SJSA1 (cell line): ENCODE results near the gene NAA60. TPM values are rescaled to one million over a fixed set of nuclear protein-coding genes. Genes with fewer than 3 reads are reported as not detected.
A peak's percentile ranks its signal among the peaks of the same experiment; 100 is the strongest.
"Not testable (repeated sequence)": the region's sequence is repeated elsewhere in the genome, so short reads cannot be mapped to it uniquely, and the experiment has no call there.

Source experiments
- DNase-seq, 2 experiments: peaks; one replicate each; pipeline ENCODE4 v3.0.0-alpha.2; 2015 to 2020; ENCODE audit warnings: low spot score in 2 of 2, low read depth in 1 of 2
- H3K27ac ChIP-seq: fragments of 250-450 bp; sonication (Bioruptor Pico); 2 replicates; pipeline ENCODE4 v1.5.1; 2020; ENCODE audit warnings: mild to moderate bottlenecking, moderate library complexity
- H3K27me3 ChIP-seq: fragments of 250-450 bp; sonication (Bioruptor Pico); replicated peaks from 2 replicates; pipeline ENCODE4 v1.5.1; 2020; ENCODE audit warnings: mild to moderate bottlenecking, moderate library complexity
- H3K36me3 ChIP-seq: fragments of 250-450 bp; sonication (Bioruptor Pico); 2 replicates; pipeline ENCODE4 v1.5.1; 2020; ENCODE audit warnings: mild to moderate bottlenecking
- H3K4me1 ChIP-seq: fragments of 250-450 bp; sonication (Bioruptor Pico); replicated peaks from 2 replicates; pipeline ENCODE4 v1.6.1; 2021; ENCODE audit warnings: mild to moderate bottlenecking
- H3K4me3 ChIP-seq: fragments of 250-450 bp; sonication (Bioruptor Pico); 2 replicates; pipeline ENCODE4 v1.5.1; 2020; ENCODE audit warnings: mild to moderate bottlenecking
- H3K9me3 ChIP-seq: fragments of 250-450 bp; sonication (Bioruptor Pico); replicated peaks from 2 replicates; pipeline ENCODE4 v1.5.1; 2020; ENCODE audit warnings: mild to moderate bottlenecking
- total RNA-seq: library from RNA; depleted of rRNA; stranded (reverse); fragments of >200 nt; shearing (Covaris generic); gene quantifications from 2 replicates; pipeline ENCODE4 v1.2.3, GENCODE V29; 2014

The NAA60 gene
- total RNA-seq, 1 experiment from 2014 or later, result 6.8 TPM

DNA sequence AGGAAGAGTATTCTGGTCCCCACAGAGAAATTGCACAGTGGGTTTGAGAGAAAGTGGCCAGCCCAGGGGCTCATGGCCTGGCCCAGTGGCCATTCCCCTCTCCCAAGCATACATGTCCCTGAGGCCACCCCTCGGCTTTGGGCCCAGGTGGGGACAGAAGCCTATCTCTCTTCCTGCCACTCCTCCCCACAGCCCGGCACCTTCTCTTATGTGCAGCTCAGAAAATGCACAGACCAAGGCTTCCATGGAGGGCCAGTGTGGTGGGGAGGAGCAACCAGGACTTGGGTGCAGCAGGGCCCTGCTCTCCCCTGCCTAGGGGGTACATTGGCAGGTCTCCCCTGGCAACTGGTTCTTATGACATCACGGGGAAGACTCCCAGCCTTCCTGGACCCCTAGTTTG is 51.7 kb downstream of the NAA60 start, which contains the start of gene C16orf90:
Gene C16orf90 (minus strand): TSS at position 314 of the 400 bp plus-strand sequence. CDS start 68 bp downstream, at position 246.
- no peak within 1 kb of the TSS for H3K4me3 ChIP-seq
- no peaks in the 10 kb centered on the region for H3K27me3 ChIP-seq
- no peaks in the 10 kb centered on the region for H3K4me1 ChIP-seq
- no peaks in the 10 kb centered on the region for H3K36me3 ChIP-seq
- H3K27ac ChIP-seq, result no peak within 1 kb of the TSS
- H3K9me3 ChIP-seq, result no peaks in the 10 kb centered on the region
- DNase-seq, result no peak

DNA sequence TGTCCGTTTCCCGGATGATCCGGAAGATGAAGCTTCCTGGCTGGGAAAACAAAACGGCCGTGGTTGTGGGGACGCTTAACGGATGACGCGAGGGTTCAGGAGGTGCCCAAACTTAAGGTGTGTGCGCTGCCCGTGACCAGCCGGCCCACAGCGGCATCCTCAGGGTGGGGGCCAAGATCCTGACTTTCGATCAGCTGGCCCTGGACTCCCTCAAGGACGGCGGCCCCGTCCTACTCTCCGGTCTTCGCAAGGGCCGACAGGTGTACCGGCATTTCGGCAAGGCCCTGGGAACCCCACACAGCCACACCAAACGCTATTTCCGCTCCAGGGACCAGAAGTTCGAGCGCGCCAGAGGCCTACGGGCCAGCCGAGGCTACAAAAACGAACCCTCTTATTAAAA is 52.9 kb downstream of the NAA60 start:
- DNase-seq, result no peak
- H3K27ac ChIP-seq, result no peak overlapping the region
- H3K4me1 ChIP-seq, result no peaks in the 10 kb centered on the region
- H3K4me3 ChIP-seq, result no peak overlapping the region
- H3K36me3 ChIP-seq, result no peaks in the 10 kb centered on the region
- H3K27me3 ChIP-seq, result no peaks in the 10 kb centered on the region
- no peaks in the 10 kb centered on the region for H3K9me3 ChIP-seq

DNA sequence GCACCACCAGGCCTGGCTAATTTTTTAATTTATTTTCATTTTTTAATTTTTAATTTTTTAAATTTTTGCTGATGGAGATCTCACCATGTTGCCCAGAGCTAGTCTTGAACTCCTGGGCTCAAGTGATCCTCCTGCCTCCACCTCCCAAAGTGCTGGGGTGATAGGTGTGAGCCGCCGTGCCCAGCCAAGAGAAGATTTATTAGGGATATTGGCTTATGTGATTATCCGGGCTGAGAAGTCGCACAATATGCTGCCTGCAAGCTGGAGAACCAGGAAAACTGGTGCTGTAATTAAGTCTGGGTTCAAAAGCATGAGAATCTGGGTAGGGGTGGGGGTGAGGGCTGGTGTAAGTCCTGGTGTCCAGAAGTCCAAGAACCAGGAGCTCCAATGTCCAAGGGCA is 54.3 kb downstream of the NAA60 start:
- H3K9me3 ChIP-seq, result no peaks in the 10 kb centered on the region
- H3K4me3 ChIP-seq, result no peak overlapping the region
- no peak overlapping the region for H3K27ac ChIP-seq
- DNase-seq, result no peak
- peaks cover 4% of the 10 kb centered on the region; the same call in 1 of the 2 replicates for H3K4me1 ChIP-seq
- no peaks in the 10 kb centered on the region for H3K36me3 ChIP-seq
- H3K27me3 ChIP-seq, result no peaks in the 10 kb centered on the region

DNA sequence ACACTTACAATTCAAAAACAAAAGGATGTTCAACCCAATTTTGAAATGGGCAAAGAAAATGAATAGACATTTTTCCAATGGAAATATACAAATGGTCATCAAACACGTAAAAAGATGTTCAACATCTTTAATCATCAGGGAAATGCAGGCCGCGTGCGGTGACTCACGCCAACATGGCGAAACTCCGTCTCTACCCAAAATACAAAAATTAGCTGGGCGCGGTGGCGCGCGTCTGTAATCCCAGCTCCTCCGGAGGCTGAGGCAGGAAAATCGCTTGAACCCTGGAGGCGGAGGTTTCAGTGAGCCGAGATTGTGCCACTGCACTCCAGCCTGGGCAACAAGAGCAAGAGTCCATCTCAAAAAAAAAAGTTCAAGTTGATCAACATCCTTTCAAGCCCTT is 55.5 kb downstream of the NAA60 start:
- no peak for DNase-seq
- H3K4me3 ChIP-seq, result no peak overlapping the region
- peaks cover 4% of the 10 kb centered on the region; the same call in 1 of the 2 replicates for H3K4me1 ChIP-seq
- H3K9me3 ChIP-seq, result no peaks in the 10 kb centered on the region
- no peak overlapping the region for H3K27ac ChIP-seq
- H3K36me3 ChIP-seq, result no peaks in the 10 kb centered on the region
- H3K27me3 ChIP-seq, result no peaks in the 10 kb centered on the region

DNA sequence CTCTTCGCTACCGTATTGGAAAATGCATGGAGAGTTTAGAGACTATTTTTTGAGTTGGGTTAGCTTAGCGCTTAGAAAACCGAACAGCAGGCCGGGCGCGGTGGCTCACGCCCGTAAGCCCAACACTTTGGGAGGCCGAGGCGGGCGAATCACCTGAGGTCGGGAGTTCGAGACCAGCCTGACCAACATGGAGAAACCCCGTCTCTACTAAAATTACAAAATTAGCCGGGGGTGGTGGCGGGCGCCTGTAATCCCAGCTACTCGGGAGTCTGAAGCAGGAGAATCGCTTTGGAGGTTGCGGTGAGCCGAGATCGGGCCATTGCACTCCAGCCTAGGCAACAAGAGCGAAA is 57.9 kb downstream of the NAA60 start:
- Histone ChIP-seq H3K4me3 (peak overlapping the region; percentile 61), H3K27ac (peak overlapping the region; percentile 31; the same call in 1 of the 2 replicates)
- not testable (repeated sequence) for H3K36me3 ChIP-seq, H3K9me3 ChIP-seq, H3K27me3 ChIP-seq, H3K4me1 ChIP-seq, DNase-seq

DNA sequence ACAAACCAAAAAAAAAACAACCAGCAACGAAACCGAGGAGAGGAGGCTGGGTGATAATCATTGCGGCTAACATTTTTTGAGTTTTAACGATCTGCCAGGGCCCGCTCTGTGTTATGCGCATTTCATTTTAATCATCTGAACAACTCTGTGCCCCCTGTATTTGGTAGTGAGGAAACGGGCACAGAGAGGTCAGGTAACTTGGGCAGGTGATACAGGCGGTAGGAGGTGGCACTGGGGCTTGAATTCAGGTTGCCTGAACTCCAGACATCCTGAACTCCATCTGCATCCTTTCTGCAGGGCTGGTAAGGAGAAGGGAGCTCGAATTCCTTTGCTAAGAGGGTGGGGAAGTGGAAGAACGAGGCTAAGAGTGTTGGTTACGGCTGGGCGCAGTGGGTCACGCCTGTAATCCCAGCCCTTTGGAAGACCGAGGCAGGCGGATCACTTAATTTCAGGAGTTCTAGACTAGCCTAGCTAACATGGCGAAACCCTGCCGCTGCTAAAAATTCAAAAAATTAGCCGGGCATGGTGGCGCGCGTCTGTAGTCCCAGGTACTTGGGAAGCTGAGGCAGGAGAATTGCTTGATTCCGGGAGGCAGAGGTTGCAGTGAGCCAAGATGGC is 58.4 kb downstream of the NAA60 start:
- H3K27ac ChIP-seq, result no peak overlapping the region
- no peaks in the 10 kb centered on the region for H3K9me3 ChIP-seq
- H3K4me1 ChIP-seq, result peaks cover 4% of the 10 kb centered on the region; the same call in 1 of the 2 replicates
- no peak for DNase-seq
- peak overlapping the region; percentile 61 for H3K4me3 ChIP-seq
- peaks cover 4% of the 10 kb centered on the region for H3K36me3 ChIP-seq
- no peaks in the 10 kb centered on the region for H3K27me3 ChIP-seq

DNA sequence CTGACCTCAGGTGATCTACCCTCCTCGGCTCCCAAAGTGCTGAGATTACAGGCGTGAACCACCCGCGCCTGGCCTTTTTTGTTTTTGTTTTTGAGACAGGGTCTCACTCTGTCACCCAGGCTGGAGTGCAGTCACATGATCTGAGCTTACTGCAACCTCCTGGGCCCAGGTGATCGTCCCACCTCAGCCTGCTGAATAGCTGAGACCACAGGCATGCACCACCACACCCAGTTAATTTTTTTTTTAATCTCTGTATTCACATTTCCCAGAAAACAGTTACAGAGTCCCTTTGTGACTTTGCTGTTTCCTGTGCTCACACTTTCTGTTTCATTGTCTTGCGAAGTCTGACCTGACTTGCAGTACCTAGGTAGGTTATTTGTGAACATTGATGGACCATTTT is 60.0 kb downstream of the NAA60 start:
- Histone ChIP-seq H3K36me3 (peaks cover 14% of the 10 kb centered on the region), H3K9me3 (no peaks in the 10 kb centered on the region), H3K4me1 (peaks cover 4% of the 10 kb centered on the region; the same call in 1 of the 2 replicates), H3K27ac (no peak overlapping the region), H3K4me3 (no peak overlapping the region), H3K27me3 (no peaks in the 10 kb centered on the region)
- DNase-seq, result no peak

DNA sequence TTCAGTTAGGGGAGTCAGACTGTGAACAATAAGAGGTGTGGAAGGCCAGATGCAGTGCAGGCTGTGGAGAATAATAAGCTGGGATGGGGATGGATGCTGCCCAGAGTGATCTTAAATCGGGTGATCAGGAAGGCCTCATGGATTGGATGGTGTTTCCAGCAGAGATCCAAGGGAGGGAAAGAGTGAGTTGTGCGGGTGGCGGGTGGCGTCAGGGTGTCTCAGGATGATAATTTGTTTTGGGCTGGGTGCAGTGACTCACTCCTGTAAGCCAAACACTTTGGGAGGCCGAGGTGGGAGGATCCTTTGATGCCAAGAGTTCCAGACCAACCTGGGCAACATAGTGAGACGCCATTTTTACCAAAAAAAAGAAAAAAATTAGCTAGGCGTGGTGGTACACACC is 65.3 kb downstream of the NAA60 start:
- H3K27me3 ChIP-seq, result no peaks in the 10 kb centered on the region
- H3K4me3 ChIP-seq, result no peak overlapping the region
- H3K9me3 ChIP-seq, result no peaks in the 10 kb centered on the region
- H3K27ac ChIP-seq, result no peak overlapping the region
- peaks cover 3% of the 10 kb centered on the region; the same call in 1 of the 2 replicates for H3K4me1 ChIP-seq
- no peak for DNase-seq
- H3K36me3 ChIP-seq, result peaks cover 23% of the 10 kb centered on the region

DNA sequence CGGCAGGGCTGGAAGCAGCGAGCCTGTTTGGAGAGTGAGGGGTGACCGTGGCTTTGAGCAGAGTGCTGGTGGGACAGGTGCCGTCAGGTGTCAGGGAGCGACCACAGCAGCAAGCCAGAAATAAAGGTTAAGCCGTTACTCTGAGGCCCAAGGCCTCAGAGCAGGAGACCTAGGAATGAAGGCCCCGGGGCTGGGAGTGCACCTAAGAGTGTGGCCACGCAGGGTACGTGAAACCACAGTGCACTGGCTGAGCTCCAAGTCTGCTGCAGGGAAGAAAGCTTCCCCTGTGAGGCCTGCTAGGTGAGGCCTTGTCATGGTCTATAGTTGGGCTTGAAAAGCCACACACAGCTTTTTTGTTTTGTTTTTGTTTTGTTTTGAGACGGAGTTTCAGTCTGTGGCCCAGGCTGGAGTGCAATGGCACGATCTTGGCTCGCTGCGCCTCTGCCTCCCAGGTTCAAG is 66.0 kb downstream of the NAA60 start:
- Histone ChIP-seq H3K27me3 (no peaks in the 10 kb centered on the region), H3K9me3 (no peaks in the 10 kb centered on the region), H3K4me3 (no peak overlapping the region), H3K36me3 (peaks cover 28% of the 10 kb centered on the region), H3K4me1 (peaks cover 7% of the 10 kb centered on the region; the same call in 1 of the 2 replicates), H3K27ac (no peak overlapping the region)
- DNase-seq, result no peak

DNA sequence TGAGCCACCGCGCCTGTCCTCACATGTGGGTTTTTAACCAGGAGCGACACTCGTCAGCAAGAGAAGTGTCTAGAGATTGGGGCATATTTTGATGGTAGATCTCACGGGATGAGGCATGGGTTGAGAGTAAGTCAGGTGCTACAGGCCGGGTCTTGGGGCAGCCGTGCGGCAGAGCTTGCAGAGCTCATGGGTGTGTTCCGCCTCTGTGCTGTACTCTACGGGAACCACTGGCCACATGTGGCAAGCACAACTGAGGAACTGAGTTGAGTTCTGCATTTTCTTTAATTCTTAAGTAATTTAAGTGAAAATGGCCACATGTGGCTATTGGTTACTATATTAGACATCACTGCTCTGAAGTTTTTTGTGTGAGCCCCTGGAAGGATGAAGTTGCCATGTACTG is 66.9 kb downstream of the NAA60 start:
- Histone ChIP-seq H3K9me3 (no peaks in the 10 kb centered on the region), H3K4me3 (no peak overlapping the region), H3K27me3 (no peaks in the 10 kb centered on the region), H3K4me1 (peaks cover 7% of the 10 kb centered on the region; the same call in 1 of the 2 replicates), H3K27ac (no peak overlapping the region), H3K36me3 (peaks cover 28% of the 10 kb centered on the region)
- DNase-seq, result no peak

DNA sequence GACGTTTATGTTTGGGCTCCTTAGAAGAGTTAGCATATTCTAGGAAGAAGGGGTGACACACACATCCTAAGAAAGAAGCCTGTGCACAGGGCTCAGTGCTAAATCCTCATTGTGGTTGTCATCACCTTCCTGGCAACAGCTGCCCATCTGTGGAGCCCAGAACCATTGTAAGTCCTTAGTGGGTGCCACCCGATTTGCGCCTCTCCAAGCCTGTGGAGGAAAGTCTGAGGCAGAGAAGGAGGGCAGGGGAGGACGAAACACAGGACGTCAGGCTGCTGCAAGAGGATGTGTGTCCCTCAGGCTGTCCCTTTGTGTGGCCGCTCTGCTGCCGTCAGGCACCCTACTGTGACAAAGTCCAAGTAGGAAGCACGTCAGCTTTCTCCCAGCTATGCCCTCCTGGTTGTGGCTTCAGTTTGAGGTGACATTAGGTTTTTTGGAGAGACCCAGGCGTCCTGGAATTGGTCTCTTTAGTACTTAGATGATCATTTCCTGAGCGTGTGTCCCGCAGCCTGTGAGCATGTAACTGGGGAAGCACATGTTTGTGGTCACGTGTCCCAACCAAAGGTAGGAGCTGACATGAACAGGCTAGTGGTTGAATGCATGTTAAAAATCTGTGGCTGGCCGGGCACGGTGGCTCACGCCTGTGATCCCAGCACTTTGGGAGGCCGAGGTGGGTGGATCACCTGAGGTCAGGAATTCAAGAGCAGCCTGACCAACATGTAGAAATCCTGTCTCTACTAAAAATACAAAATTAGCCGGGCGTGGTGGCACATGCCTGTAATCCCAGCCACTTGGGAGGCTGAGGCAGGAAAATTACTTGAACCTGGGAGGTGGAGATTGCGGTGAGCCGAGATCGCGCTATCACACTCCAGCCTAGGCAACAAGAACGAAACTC is 68.1 kb downstream of the NAA60 start:
- Histone ChIP-seq H3K4me3 (no peak overlapping the region), H3K4me1 (peaks cover 7% of the 10 kb centered on the region; the same call in 1 of the 2 replicates), H3K36me3 (peaks cover 31% of the 10 kb centered on the region), H3K27me3 (no peaks in the 10 kb centered on the region), H3K9me3 (no peaks in the 10 kb centered on the region), H3K27ac (no peak overlapping the region)
- DNase-seq, result no peak

DNA sequence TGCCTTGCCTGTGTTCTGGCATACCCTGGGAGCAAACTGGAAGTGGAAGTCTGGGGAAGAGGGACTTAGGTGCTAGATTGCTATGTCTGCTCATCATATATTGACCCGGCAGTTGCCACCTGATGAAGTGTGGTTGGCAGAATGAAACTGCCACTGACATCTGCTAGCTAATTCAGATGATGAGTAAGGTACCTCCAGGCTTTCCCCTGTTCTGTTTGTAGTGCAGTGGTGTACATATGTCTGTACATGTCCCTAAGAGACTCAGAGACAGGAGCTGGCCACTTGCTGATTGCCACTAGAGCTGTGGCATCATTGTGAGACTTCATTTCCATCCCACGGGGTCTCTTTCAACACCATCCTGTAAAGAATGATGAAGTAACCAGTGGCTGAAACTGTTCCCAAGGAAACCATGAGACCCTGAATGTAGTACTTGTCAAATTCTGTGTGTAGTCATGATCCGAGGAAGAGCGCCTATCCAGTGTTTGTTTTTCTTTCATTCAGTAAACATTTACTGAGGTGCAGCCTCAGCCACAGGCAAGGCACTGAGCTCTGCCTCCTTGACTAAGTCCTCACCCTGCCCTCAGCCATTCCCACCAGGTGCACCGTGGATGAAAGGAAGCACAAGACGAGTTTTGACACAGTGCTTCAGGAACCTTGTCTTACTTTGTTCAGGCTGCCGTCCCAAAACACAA is 70.6 kb downstream of the NAA60 start:
- Histone ChIP-seq H3K27me3 (no peaks in the 10 kb centered on the region), H3K9me3 (no peaks in the 10 kb centered on the region), H3K36me3 (peaks cover 23% of the 10 kb centered on the region), H3K4me1 (peaks cover 7% of the 10 kb centered on the region; the same call in 1 of the 2 replicates), H3K27ac (no peak overlapping the region), H3K4me3 (no peak overlapping the region)
- DNase-seq, result no peak

DNA sequence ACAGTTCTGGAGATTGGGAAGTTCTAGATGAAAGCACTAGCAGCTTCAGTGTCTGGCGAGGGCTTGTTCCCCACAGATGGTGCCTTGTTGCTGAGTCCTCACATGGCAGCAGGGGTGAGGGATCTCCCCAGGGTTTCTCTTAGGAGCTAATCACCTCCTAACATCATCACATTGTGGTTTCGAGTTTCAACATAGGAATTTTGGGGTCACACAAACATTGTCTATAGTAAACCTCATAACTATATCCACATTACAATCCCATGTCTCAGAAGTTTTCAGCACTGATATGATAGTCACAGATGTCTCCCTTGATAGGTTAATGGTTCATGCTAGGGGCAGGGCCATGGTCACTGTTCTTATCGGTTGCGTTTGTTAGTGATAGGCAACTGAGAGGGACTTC is 71.1 kb downstream of the NAA60 start:
- Histone ChIP-seq H3K4me1 (peaks cover 4% of the 10 kb centered on the region; the same call in 1 of the 2 replicates), H3K36me3 (peaks cover 25% of the 10 kb centered on the region), H3K9me3 (no peaks in the 10 kb centered on the region), H3K4me3 (no peak overlapping the region), H3K27me3 (no peaks in the 10 kb centered on the region), H3K27ac (no peak overlapping the region)
- DNase-seq, result no peak
